ENCODE results near the gene NAA35.

Gene NAA35

DNA sequence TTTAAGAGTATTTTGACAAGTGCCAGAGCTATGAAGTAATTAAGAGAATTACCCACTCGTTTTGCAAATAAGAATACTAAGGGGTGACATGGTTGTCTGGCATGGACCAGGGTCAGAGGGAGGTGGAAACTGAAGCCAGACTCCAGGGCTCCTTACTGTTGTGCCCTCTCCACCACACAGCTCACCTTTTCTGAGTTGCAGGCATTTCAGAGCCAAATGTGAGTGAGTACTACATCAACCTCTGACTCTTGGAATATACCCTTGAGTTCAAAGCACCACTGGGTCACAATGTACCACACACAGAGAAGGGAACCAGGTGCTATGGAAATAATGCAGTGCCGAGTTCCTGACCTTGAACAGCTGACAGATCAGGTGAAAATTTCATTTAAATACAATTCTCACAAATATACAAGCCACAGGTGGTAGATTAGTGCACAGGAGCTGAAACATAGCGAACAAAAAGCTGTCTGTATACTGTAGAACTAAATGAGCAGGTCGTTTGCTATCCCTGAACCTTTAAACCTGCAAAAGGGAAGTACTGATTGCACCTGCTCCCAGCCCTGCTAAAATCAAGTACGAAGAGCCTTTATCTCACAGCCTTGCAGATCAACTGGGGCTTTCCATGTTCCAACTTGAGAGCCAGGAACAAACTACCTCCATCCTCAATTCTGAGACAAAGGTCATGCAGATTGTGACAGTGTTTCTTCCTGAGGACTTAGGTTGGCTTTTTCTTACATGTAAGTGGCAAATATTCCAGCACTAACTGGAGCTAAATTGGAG, 101.4 kb downstream of the NAA35 start:
- H3K27ac ChIP-seq (replicated peaks): no peak overlapping the region
- DNase-seq (ENCODE audit: low read depth in 1 of 2, low spot score in 1 of 2): no peak
- H3K27me3 ChIP-seq (ENCODE audit: insufficient read depth, poor library complexity, severe bottlenecking): no peaks in the 10 kb centered on the region
- TF ChIP-seq, protein P1, sequence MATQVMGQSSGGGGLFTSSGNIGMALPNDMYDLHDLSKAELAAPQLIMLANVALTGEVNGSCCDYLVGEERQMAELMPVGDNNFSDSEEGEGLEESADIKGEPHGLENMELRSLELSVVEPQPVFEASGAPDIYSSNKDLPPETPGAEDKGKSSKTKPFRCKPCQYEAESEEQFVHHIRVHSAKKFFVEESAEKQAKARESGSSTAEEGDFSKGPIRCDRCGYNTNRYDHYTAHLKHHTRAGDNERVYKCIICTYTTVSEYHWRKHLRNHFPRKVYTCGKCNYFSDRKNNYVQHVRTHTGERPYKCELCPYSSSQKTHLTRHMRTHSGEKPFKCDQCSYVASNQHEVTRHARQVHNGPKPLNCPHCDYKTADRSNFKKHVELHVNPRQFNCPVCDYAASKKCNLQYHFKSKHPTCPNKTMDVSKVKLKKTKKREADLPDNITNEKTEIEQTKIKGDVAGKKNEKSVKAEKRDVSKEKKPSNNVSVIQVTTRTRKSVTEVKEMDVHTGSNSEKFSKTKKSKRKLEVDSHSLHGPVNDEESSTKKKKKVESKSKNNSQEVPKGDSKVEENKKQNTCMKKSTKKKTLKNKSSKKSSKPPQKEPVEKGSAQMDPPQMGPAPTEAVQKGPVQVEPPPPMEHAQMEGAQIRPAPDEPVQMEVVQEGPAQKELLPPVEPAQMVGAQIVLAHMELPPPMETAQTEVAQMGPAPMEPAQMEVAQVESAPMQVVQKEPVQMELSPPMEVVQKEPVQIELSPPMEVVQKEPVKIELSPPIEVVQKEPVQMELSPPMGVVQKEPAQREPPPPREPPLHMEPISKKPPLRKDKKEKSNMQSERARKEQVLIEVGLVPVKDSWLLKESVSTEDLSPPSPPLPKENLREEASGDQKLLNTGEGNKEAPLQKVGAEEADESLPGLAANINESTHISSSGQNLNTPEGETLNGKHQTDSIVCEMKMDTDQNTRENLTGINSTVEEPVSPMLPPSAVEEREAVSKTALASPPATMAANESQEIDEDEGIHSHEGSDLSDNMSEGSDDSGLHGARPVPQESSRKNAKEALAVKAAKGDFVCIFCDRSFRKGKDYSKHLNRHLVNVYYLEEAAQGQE (IDR thresholded peaks at IDR 0.05; ENCODE audit: insufficient replicate concordance, low read depth): no peak
- TF ChIP-seq SPI1 (IDR thresholded peaks at IDR 0.05; ENCODE audit: borderline replicate concordance, low read depth) (no peak), GABPA (IDR thresholded peaks at IDR 0.05; ENCODE audit: low read depth) (no peak), POLR2AphosphoS5 (IDR thresholded peaks at IDR 0.05; ENCODE audit: low read depth) (no peak)
- TF ChIP-seq, protein P2, sequence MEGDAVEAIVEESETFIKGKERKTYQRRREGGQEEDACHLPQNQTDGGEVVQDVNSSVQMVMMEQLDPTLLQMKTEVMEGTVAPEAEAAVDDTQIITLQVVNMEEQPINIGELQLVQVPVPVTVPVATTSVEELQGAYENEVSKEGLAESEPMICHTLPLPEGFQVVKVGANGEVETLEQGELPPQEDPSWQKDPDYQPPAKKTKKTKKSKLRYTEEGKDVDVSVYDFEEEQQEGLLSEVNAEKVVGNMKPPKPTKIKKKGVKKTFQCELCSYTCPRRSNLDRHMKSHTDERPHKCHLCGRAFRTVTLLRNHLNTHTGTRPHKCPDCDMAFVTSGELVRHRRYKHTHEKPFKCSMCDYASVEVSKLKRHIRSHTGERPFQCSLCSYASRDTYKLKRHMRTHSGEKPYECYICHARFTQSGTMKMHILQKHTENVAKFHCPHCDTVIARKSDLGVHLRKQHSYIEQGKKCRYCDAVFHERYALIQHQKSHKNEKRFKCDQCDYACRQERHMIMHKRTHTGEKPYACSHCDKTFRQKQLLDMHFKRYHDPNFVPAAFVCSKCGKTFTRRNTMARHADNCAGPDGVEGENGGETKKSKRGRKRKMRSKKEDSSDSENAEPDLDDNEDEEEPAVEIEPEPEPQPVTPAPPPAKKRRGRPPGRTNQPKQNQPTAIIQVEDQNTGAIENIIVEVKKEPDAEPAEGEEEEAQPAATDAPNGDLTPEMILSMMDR (IDR thresholded peaks at IDR 0.05; ENCODE audit: insufficient read depth, low read length): no peak
- no peak overlapping the region for H3K4me3 ChIP-seq (replicated peaks; ENCODE audit: insufficient read depth, low read length)

DNA sequence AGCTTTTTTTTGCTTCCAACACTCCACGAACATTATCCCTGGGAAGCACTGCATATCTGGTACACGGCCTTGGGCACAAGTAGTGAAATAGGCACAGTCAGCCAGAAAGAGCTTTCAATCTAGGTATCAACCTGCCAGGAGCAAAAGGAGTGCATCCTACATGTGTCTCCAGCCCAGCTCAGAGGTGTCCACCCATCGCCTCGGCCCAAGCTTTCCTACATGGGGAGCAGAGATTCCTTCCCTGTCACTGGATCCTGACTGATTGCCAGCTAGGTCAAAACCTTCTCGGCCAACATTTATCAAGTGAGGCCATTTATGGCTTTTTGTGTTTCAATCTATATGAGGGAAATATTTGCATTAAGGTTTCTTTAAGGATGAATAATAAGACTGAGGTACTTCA, 102.6 kb downstream of the NAA35 start:
- no peak overlapping the region for H3K27ac ChIP-seq (replicated peaks)
- no peak overlapping the region for H3K4me3 ChIP-seq (replicated peaks; ENCODE audit: insufficient read depth, low read length)
- DNase-seq (ENCODE audit: low read depth in 1 of 2, low spot score in 1 of 2): no peak
- TF ChIP-seq, protein P1 (IDR thresholded peaks at IDR 0.05; ENCODE audit: insufficient replicate concordance, low read depth): no peak
- TF ChIP-seq, protein P2 (IDR thresholded peaks at IDR 0.05; ENCODE audit: insufficient read depth, low read length): no peak
- TF ChIP-seq SPI1 (IDR thresholded peaks at IDR 0.05; ENCODE audit: borderline replicate concordance, low read depth) (no peak), POLR2AphosphoS5 (IDR thresholded peaks at IDR 0.05; ENCODE audit: low read depth) (no peak), GABPA (IDR thresholded peaks at IDR 0.05; ENCODE audit: low read depth) (no peak)
- no peaks in the 10 kb centered on the region for H3K27me3 ChIP-seq (ENCODE audit: insufficient read depth, poor library complexity, severe bottlenecking)

DNA sequence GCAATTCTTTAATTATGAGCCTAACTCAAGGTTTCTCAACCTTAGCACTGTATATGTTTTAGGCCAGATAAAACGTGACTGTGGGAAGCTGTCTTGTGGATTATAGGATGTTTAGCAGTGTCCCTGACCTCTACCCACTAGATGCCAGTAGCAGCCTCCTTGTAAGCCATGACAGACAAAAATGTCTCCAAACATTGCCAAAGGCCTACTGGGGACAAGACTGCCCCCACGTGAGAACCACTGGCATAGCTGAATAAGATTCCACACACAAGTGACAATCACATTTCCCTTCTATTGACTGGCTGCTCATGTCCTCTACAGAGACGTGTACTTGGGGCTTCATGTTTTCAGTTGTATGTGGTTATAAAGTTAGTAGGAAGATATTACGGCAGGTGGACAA, 103.1 kb downstream of the NAA35 start:
- no peaks in the 10 kb centered on the region for H3K27me3 ChIP-seq (ENCODE audit: insufficient read depth, poor library complexity, severe bottlenecking)
- no peak overlapping the region for H3K4me3 ChIP-seq (replicated peaks; ENCODE audit: insufficient read depth, low read length)
- TF ChIP-seq SPI1 (IDR thresholded peaks at IDR 0.05; ENCODE audit: borderline replicate concordance, low read depth) (no peak), POLR2AphosphoS5 (IDR thresholded peaks at IDR 0.05; ENCODE audit: low read depth) (no peak), GABPA (IDR thresholded peaks at IDR 0.05; ENCODE audit: low read depth) (no peak)
- TF ChIP-seq, protein P2 (IDR thresholded peaks at IDR 0.05; ENCODE audit: insufficient read depth, low read length): peak; percentile 3
- DNase-seq (ENCODE audit: low read depth in 1 of 2, low spot score in 1 of 2): peak in 1 of 2 experiments; percentile 43
- H3K27ac ChIP-seq (replicated peaks): no peak overlapping the region

Measured in HL-60 (cell line).